ENCODE data around the gene RAB3A.

RAB3A gene

GRCh38 chr19:18150776-18151624 lies 52.8 kb downstream of the RAB3A start:
- no peak for DNase-seq (ENCODE audit: low read depth in 3 of 3)

- no peak for DNase-seq (ENCODE audit: low read depth in 3 of 3)
Observed at GRCh38 chr19:18149596-18149975, 54.3 kb downstream of the RAB3A start.

- DNase-seq (ENCODE audit: low read depth in 3 of 3): no peak
Observed at GRCh38 chr19:18147396-18147795, 56.4 kb downstream of the RAB3A start.
